GM20000 (cell line): ENCODE data around the gene SBF2.

Experiments used
- DNase-seq: peaks from one replicate; pipeline ENCODE4 v3.0.0; 2012; ENCODE audit warnings: low spot score
- TF ChIP-seq, protein P1 (sequence below): IDR thresholded peaks from 2 replicates; pipeline ENCODE4 v1.5.1; 2012; ENCODE audit warnings: mild to moderate bottlenecking, control low read depth; ENCODE audit errors: extremely low read depth, missing control alignments

Gene SBF2

DNA sequence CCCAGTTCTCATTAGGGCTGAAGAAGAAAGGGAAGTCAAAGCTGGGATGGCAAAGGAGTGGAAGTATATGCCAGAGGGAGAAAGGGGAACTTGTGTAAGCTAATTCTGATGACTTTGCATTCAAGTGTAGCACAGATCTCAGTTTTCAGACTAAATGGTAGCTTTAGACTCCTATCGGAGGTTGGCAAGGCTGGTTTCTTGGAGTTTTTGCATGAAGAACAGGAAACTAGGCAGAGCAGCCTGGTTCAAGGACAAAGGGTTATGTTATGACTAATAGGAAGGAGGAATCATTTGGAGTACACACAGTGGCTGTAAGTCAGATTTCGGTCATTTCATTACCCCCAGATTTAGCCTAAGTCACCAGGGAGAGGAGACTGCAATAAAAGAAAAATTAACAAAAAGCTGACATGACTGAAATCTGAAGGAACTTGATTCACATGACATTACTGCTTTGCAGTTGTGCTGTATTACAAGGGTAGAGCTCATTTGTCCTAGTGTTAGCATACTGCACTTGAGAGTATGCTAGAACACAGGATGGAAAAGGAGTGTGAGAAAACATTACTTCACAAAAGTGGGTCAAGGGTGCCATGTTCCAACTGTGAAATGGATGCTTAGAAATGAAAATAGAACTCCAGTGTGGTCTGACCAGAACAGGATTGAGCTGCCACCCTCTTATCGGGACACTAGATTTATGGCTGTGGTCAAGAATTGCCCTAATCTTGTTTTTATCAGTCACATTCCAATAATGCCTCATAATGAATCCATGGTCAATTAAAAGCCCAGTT is 34.5 kb upstream of the SBF2 start:
- TF ChIP-seq, protein P1, sequence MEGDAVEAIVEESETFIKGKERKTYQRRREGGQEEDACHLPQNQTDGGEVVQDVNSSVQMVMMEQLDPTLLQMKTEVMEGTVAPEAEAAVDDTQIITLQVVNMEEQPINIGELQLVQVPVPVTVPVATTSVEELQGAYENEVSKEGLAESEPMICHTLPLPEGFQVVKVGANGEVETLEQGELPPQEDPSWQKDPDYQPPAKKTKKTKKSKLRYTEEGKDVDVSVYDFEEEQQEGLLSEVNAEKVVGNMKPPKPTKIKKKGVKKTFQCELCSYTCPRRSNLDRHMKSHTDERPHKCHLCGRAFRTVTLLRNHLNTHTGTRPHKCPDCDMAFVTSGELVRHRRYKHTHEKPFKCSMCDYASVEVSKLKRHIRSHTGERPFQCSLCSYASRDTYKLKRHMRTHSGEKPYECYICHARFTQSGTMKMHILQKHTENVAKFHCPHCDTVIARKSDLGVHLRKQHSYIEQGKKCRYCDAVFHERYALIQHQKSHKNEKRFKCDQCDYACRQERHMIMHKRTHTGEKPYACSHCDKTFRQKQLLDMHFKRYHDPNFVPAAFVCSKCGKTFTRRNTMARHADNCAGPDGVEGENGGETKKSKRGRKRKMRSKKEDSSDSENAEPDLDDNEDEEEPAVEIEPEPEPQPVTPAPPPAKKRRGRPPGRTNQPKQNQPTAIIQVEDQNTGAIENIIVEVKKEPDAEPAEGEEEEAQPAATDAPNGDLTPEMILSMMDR = no peak
- DNase-seq = no peak

DNA sequence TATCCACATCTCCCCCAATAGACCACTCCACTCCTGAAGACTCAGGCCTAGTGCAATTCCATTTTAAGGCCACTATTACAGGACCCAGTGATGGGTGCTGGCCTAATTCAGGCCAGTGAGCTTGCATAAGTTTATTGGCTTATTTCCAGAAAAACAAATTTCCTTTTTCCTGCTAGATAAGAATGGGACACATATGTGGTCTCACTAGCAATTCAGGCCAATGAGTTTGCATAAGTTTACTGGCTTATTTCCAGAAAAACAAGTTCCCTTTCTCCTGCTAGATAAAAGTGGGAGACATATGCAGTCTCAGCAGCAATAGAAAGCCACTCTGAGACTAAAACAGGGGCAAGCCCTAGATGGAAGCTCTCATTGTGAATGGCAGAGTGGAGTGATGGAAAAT is 33.2 kb upstream of the SBF2 start:
- TF ChIP-seq, protein P1 = no peak
- DNase-seq = no peak

DNA sequence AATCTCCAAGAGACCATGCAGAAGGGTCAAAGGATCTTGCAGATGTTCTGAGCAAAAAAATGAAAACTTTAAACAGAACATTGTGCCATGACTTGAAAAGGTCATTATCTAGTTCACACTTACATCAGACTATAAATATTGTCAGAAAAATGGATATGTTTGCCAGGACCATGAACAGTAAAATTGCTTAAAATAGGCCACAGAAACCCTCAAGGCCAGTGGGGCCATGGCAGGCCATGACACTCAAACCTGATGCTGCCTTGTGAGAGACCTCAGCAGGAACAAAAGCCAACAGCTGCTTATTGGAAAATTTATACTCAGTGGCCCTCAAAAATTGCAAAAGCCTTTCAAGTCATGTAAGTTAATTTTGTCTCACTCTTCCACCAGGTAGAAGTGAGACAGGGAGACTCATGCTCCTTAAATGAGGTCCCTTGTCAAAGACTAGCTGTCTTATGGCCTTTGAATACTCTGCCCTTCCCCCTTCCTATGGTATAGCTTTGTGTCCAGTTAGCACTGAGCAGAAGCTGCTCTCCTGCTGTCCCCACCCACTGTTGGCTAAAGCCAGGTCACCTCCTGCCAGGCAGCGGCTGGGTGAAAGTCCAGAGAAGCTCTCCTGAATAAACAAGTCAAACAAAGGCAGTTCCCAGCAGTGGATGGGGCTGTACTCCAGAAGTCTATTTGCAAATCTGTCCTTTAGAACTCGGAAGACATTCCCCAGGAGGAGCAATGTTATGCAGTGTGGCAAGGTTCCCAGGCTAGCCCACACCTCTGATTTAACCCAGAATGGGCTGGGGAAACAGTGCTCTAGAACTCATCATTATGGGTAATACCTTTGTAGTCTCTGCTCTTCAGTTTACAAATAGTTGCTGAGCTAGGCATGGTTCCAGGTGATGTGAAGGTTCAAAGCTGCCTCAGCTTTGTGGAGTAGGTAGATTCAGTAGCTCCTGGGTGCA is 32.3 kb upstream of the SBF2 start:
- TF ChIP-seq, protein P1 = no peak
- DNase-seq = no peak

DNA sequence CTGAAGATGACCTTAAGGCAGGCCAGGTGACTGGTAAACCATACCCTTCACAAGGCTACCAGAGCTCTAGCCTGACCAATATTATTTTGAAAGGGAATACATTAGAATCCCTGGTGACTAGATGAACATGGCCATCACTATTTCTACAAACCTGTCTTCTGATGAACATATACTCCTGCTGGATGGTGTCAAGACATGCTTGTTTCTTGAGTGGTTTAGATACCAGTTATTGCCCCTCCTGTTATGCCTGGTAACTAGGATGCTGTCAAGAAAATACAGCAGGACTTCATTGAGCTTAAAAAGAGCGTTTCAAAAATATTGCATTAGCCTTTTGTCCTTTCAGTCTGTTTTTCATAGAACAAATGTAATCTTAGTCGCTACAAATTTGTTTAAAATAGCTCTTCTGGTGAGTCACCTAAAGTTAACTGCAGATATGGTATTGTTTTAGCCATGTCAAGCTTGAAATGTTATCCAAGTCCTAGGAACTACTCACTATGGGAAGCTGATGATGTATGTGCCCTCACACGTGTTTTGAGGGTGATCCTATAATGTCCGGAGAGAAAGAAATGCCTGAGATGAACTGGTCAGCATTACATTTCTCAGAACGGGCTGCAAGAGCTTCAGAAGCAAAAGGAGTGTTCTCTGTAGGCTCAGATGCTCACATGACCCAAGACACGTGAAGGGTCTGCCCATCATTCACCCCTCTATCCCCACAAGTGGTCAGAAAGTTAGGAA is 31.4 kb upstream of the SBF2 start:
- DNase-seq = no peak
- TF ChIP-seq, protein P1 = no peak

DNA sequence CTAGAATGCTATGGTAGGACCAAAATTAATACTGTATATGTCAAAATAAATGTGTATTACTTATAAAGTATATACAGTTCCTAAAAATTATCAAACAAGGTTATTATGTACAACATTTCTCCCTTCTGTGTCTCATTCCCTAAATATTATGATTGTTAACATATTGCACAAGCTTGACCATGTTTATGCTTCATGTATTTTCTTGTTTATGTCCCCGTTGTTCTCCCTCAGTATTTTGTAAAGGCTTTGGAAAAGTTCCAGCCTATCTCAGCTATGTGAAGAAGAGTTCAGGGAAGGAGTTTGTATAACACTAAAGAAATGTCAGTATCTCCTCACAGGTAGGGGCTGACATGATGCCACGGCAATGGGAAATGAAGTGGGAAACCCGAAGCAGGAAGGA is 30.5 kb upstream of the SBF2 start:
- TF ChIP-seq, protein P1 = no peak

DNA sequence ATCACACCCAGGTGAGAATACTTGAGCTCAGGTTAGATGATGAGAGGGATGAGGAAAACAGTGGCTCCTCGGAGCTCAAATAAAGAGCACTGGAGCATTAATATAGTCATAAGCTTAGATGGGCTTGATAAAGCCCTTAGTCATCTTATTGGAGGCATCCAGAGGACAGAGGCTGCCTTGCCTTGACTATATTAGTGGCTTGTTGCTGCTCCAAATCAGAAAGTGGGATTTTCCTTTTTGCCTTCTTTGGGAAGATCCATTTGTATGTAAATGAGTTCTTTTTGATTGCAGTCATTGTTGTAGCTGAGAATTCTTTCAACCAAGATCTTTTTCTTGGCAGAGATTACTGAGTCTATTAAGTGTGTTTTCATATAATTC is 29.8 kb upstream of the SBF2 start:
- no peak for DNase-seq
- TF ChIP-seq, protein P1 = no peak

More for the DNA sequence above, 30.5 kb upstream of the SBF2 start:
- no peak for DNase-seq
